Ovary (tissue), 9 donors: Measurements from ENCODE around the gene SPSB1. TPM values are rescaled to one million over a fixed set of nuclear protein-coding genes. Genes with fewer than 3 reads are reported as not detected.

Experiments used
- DNase-seq, 5 donors: peaks; one replicate each; pipeline ENCODE4 v3.0.0-alpha.2; 2019 to 2020
- H3K27ac ChIP-seq, 2 donors: fragments of 200-600 bp; one replicate each; pipeline versions ENCODE4 v1.5.1 to v1.8.0; 2019 to 2022
- H3K27me3 ChIP-seq: fragments of 200-600 bp; one replicate; pipeline ENCODE4 v1.8.0; 2022
- H3K36me3 ChIP-seq: fragments of 200-600 bp; sonication (generic); one replicate; pipeline ENCODE4 v1.5.1; 2019
- H3K4me1 ChIP-seq: one replicate; pipeline ENCODE4 v1.8.1; 2013; ENCODE audit warnings: mild to moderate bottlenecking, moderate library complexity; ENCODE audit not compliant: insufficient read depth
- H3K4me3 ChIP-seq: fragments of 200-600 bp; sonication (generic); one replicate; pipeline ENCODE4 v1.5.1; 2017
- H3K9me3 ChIP-seq, 2 donors: fragments of 200-600 bp in 1 of 2; sonication (generic) in 1 of 2; one replicate each; pipeline versions ENCODE4 v1.5.1 to v1.8.1; 2013 to 2019; ENCODE audit warnings: mild to moderate bottlenecking in 1 of 2, moderate library complexity in 1 of 2
- CTCF ChIP-seq, 3 donors: fragments of 450-650 bp in 2 of 3; fragments of 200-600 bp in 1 of 3; IDR thresholded peaks; one replicate each; pipeline versions ENCODE4 v1.5.1 to v1.8.0; 2016 to 2022; ENCODE audit warnings: antibody characterized with exemption in 3 of 3, mild to moderate bottlenecking in 1 of 3
- EP300 ChIP-seq: sonication (generic); formaldehyde crosslinking; IDR thresholded peaks from one replicate; pipeline ENCODE4 v1.6.1; 2017; ENCODE audit warnings: antibody characterized with exemption
- POLR2A ChIP-seq: fragments of 450-650 bp; IDR thresholded peaks from one replicate; pipeline ENCODE4 v1.6.1; 2017; ENCODE audit warnings: antibody characterized with exemption, mild to moderate bottlenecking, moderate library complexity
- WGBS, 3 donors: extraction: QIAGEN DNeasy Blood & Tissue Kit in 1 of 3; methylation state at CpG; one replicate each; pipeline versions ENCODE4 v1.1.5 to v1.1.7; 2013 to 2017; 5-methylcytosine and 5-hydroxymethylcytosine counted together
- intact Hi-C, 4 donors: fragments of 100-400 bp; cut with DNase I; formaldehyde crosslinking; loops; one replicate each; pipeline versions ENCODE4 v1.11.0 to v1.15.1; 2022 to 2023
- polyA plus RNA-seq, 2 donors: library from polyadenylated mRNA; stranded (reverse); fragments of 200-250 nt in 1 of 2; fragments of 350-450 nt in 1 of 2; fragmentation: Illumina TruSeq in 1 of 2; extraction: RNeasy Lipid Tissue Mini Kit (QIAGEN cat#74804) in 1 of 2; gene quantifications; one replicate each; pipeline ENCODE4 v1.2.3, GENCODE V29; 2013 to 2014
- total RNA-seq, 7 donors: library from RNA; depleted of rRNA in 2 of 7; stranded (reverse); fragments of >200 nt in 2 of 7; fragmentation: NEBNext Ultra II Directional in 3 of 7; extraction: Animal tissue kit (Norgen Biotek cat#: 25700) in 3 of 7; gene quantifications; one replicate each; pipeline versions ENCODE4 v1.1.0 to v1.2.4, GENCODE V29; 2016 to 2023
- donor health status: DM: no; HTN: no; CAD: no; lungs with moderate emphysema.
- donor health status: DM: no; HTN: no; CAD: no.
- donor health status: Bipolar disorder and iron deficiency.
- donor health status: DM: yes; HTN: yes; CAD: no.
- donor health status: DM: no; HTN: no; CAD: no.
- donor health status: DM: yes; HTN: yes; CAD: no.

SPSB1 gene
- total and polyA plus RNA-seq, 9 donors = 20.4 to 69.6 (median 34.4) TPM

- H3K36me3 ChIP-seq = no peaks in the 10 kb centered on the region
- no peaks in the 10 kb centered on the region for H3K9me3 ChIP-seq
- H3K4me1 ChIP-seq = peaks cover 3% of the 10 kb centered on the region
- 81 to 86% (median 82%) methylated on average over 12 of the region's 12 CpGs for WGBS, 3 donors
- intact Hi-C loops = loop anchor here in 3 of 4 donors (5.0 to 10.0 kb wide), 4 partner anchors 185 to 305 kb away; no protein-coding TSS in a partner anchor
- H3K27me3 ChIP-seq = no peaks in the 10 kb centered on the region
- no peak for DNase-seq
- no peak overlapping the region for H3K27ac ChIP-seq
- TF ChIP-seq EP300 = no peak
- TF ChIP-seq CTCF (IDR thresholded peaks at IDR 0.05) = no peak
- TF ChIP-seq POLR2A = no peak
- H3K4me3 ChIP-seq = no peak overlapping the region
Measured at GRCh38 chr1:9269721-9270120, 23.0 kb upstream of the SPSB1 start.

DNA sequence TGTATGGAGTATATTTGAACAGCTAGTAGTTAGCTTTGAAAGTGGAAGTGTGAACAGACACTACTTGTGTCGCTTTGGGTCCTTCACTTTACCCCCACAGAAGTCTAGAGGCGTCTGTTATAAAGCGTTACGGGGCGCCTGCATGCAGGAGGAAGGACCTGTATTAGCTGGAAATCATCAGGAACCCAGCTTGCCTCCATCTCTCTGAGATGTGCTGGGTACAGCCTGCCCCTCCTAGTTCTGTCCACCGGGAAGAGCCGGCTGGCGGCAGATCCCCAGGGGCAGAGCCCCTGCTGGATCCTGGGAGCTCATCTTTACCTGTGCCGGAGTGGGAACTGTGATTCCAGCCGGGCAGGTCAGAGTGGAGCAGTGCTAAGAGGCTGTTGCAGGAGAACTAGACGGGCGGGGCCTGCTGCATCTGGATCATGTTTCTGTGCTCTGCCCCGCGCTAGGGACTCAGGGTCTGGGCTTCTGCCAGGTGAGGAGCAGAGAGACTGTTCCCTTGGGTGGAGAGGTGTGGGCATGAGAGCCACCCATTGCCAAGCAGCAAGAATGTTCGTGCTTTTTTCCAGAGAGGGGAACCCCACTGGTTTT is 22.3 kb upstream of the SPSB1 start:
- TF ChIP-seq CTCF (IDR thresholded peaks at IDR 0.05) (no peak), POLR2A (no peak), EP300 (no peak)
- no peak overlapping the region for H3K4me3 ChIP-seq
- 62 to 71% (median 68%) methylated on average over 15 of the region's 15 CpGs for WGBS, 3 donors
- no peaks in the 10 kb centered on the region for H3K9me3 ChIP-seq
- no peak for DNase-seq
- intact Hi-C loops = loop anchor here in 1 of 4 donors (10.0 kb wide), 1 partner anchor 304 kb away; no protein-coding TSS in a partner anchor
- no peaks in the 10 kb centered on the region for H3K27me3 ChIP-seq
- no peak overlapping the region for H3K27ac ChIP-seq
- H3K4me1 ChIP-seq = peaks cover 3% of the 10 kb centered on the region
- no peaks in the 10 kb centered on the region for H3K36me3 ChIP-seq

DNA sequence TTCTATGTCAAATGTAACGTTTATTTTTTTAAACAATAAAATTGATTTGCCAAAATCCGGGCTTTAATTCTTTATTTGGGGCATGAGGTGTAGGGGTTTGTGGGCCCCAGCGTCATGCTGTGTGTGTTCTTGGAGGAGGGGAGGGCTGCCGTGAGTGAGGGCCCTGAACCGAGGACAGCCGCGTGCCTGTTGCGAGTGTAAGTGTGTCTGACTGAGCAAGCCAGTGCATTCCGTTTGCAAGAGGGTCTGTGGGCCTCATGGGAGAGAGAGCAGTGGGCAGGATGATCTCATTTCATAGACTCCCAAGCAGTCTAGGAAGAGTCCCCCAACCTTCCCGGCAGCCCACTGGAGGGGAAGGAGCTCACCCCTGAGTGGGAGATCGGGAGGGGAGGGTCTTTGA is 21.4 kb upstream of the SPSB1 start:
- intact Hi-C loops = loop anchor here in 1 of 4 donors (10.0 kb wide), 1 partner anchor 304 kb away; no protein-coding TSS in a partner anchor
- Histone ChIP-seq H3K4me3 (no peak overlapping the region), H3K27me3 (no peaks in the 10 kb centered on the region), H3K27ac (no peak overlapping the region), H3K36me3 (no peaks in the 10 kb centered on the region), H3K4me1 (peaks cover 3% of the 10 kb centered on the region), H3K9me3 (no peaks in the 10 kb centered on the region)
- DNase-seq = no peak
- TF ChIP-seq CTCF (IDR thresholded peaks at IDR 0.05) = no peak
- TF ChIP-seq EP300 = no peak
- no peak for TF ChIP-seq POLR2A
- WGBS, 3 donors = 75 to 82% (median 79%) methylated on average over 11 of the region's 11 CpGs

- TF ChIP-seq POLR2A = no peak
- no peak for TF ChIP-seq EP300
- no peak for TF ChIP-seq CTCF (IDR thresholded peaks at IDR 0.05)
- no peaks in the 10 kb centered on the region for H3K36me3 ChIP-seq
- intact Hi-C loops = loop anchor here in 1 of 4 donors (10.0 kb wide), 1 partner anchor 303 kb away; no protein-coding TSS in a partner anchor
- H3K27ac ChIP-seq = no peak overlapping the region
- H3K9me3 ChIP-seq = no peaks in the 10 kb centered on the region
- 93 to 95% (median 93%) methylated on average over 24 of the region's 24 CpGs for WGBS, 3 donors
- no peak for DNase-seq
- H3K4me3 ChIP-seq = no peak overlapping the region
- no peaks in the 10 kb centered on the region for H3K27me3 ChIP-seq
- H3K4me1 ChIP-seq = peaks cover 3% of the 10 kb centered on the region
Measured at GRCh38 chr1:9271861-9272595, 20.7 kb upstream of the SPSB1 start.
